Type B pancreatic cell (in vitro differentiated cells): ENCODE data around the gene EPS15. TPM values are rescaled to one million over a fixed set of nuclear protein-coding genes. Genes with fewer than 3 reads are reported as not detected.
"Not testable (repeated sequence)": the region's sequence is repeated elsewhere in the genome, so short reads cannot be mapped to it uniquely, and the experiment has no call there.

Source experiments
- DNase-seq: peaks from one replicate; pipeline ENCODE4 v3.0.0; 2021; ENCODE audit warnings: mixed read lengths; ENCODE audit not compliant: unreplicated experiment; ENCODE audit errors: extremely low spot score
- H3K27ac Mint-ChIP-seq: 2 replicates; pipeline ENCODE4 v1.8.0; 2021; ENCODE audit warnings: mild to moderate bottlenecking, mixed read lengths
- H3K27me3 Mint-ChIP-seq: 2 replicates; pipeline ENCODE4 v1.8.0; 2021; ENCODE audit warnings: mixed read lengths
- H3K36me3 Mint-ChIP-seq: 2 replicates; pipeline ENCODE4 v1.8.0; 2021; ENCODE audit warnings: mixed read lengths
- H3K4me1 Mint-ChIP-seq: one replicate; pipeline ENCODE4 v1.8.0; 2021; ENCODE audit warnings: mixed read lengths; ENCODE audit not compliant: unreplicated experiment
- H3K4me3 Mint-ChIP-seq: 2 replicates; pipeline ENCODE4 v1.8.0; 2021; ENCODE audit warnings: mild to moderate bottlenecking, mixed read lengths
- H3K9me3 Mint-ChIP-seq: 2 replicates; pipeline ENCODE4 v1.8.0; 2021; ENCODE audit warnings: mixed read lengths
- total RNA-seq: library from RNA; stranded (reverse); gene quantifications from 2 replicates; pipeline ENCODE4 v1.2.1, GENCODE V29; 2021; ENCODE audit warnings: low replicate concordance
- TF ChIP-seq, protein P1 (sequence below): fragments of 200-600 bp; sonication (generic); conservative IDR thresholded peaks from 2 replicates; pipeline ENCODE4 v1.5.0; 2021; ENCODE audit warnings: antibody characterized with exemption, mild to moderate bottlenecking

The EPS15 gene
- total RNA-seq, 1 donor from 2014 or later: 49.4 TPM

DNA sequence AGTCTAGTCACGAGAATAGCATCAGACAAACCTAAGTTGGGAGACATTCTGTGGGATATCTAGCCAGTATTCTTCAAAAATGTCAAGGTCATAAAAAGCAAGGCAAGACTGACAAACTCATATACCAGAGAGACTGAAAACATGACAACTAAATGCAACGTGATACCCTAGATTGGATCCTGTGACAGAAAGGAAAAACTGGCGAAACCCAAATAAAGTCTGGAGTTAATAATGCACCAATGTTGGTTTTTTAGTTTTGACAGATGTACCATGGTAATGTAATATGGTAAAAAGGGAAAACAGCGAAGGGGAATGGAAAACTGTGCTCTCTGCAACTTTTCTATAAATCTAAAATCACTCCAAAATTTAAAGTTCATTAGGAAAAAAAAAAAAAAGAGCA lies 64.5 kb downstream of the EPS15 start:
- Mint-ChIP-seq H3K4me3 (no peak overlapping the region), H3K27ac (no peak overlapping the region), H3K36me3 (peaks cover 15% of the 10 kb centered on the region), H3K4me1 (no peaks in the 10 kb centered on the region), H3K27me3 (no peaks in the 10 kb centered on the region), H3K9me3 (no peaks in the 10 kb centered on the region)
- TF ChIP-seq, protein P1, sequence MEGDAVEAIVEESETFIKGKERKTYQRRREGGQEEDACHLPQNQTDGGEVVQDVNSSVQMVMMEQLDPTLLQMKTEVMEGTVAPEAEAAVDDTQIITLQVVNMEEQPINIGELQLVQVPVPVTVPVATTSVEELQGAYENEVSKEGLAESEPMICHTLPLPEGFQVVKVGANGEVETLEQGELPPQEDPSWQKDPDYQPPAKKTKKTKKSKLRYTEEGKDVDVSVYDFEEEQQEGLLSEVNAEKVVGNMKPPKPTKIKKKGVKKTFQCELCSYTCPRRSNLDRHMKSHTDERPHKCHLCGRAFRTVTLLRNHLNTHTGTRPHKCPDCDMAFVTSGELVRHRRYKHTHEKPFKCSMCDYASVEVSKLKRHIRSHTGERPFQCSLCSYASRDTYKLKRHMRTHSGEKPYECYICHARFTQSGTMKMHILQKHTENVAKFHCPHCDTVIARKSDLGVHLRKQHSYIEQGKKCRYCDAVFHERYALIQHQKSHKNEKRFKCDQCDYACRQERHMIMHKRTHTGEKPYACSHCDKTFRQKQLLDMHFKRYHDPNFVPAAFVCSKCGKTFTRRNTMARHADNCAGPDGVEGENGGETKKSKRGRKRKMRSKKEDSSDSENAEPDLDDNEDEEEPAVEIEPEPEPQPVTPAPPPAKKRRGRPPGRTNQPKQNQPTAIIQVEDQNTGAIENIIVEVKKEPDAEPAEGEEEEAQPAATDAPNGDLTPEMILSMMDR: no peak
- DNase-seq: no peak

DNA sequence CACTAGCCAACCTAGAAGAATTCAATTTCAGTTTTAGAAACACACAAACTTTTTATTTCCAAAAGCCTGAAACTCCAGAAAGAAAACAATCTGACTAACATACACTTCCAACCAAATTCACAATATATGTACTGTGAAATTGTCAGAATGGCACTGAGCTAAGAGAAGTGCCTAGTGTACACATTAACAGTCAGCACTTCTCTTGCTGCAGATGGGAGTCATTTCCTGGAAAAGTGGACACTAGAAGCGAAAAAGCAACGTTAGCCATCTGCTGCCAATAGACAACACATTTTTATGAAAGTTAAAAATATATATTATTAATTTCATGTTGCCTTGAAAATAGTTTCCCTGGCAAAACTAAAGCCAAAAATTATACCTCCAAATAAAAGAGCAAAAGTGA lies 66.1 kb downstream of the EPS15 start:
- no peaks in the 10 kb centered on the region for H3K4me1 Mint-ChIP-seq
- H3K4me3 Mint-ChIP-seq: no peak overlapping the region
- peaks cover 19% of the 10 kb centered on the region for H3K36me3 Mint-ChIP-seq
- no peak for DNase-seq
- no peaks in the 10 kb centered on the region for H3K27me3 Mint-ChIP-seq
- no peaks in the 10 kb centered on the region for H3K9me3 Mint-ChIP-seq
- TF ChIP-seq, protein P1: no peak
- no peak overlapping the region for H3K27ac Mint-ChIP-seq

DNA sequence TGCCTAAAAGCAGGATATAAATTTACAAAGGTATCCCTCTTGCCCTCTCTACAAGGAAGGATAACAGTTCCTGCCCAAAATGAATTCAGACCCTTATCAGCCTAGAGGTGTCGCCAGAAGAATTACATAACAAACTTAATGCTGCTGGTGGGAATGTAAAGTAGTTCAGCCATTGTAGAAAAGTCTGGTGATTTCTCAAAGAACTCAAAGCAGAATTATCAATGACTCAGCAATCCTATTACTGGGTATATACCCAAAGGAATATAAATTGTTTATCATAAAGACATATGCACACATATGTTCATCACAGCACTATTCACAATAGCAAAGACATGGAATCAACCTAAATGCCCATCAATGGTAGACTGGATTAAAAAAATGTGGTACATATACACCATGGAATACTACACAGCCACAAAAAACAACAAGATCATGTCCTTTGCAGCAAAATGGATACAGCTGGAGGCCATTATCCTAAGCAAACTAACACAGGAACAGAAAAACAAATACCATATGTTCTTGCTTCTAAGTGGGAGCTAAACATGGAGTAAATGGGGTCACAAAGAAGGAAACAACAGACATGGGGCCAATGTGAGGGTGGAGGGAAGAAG lies 70.1 kb downstream of the EPS15 start:
- not testable (repeated sequence) for H3K4me3 Mint-ChIP-seq, DNase-seq, H3K27me3 Mint-ChIP-seq, H3K9me3 Mint-ChIP-seq, H3K4me1 Mint-ChIP-seq, H3K27ac Mint-ChIP-seq
- H3K36me3 Mint-ChIP-seq: peaks cover 15% of the 10 kb centered on the region

DNA sequence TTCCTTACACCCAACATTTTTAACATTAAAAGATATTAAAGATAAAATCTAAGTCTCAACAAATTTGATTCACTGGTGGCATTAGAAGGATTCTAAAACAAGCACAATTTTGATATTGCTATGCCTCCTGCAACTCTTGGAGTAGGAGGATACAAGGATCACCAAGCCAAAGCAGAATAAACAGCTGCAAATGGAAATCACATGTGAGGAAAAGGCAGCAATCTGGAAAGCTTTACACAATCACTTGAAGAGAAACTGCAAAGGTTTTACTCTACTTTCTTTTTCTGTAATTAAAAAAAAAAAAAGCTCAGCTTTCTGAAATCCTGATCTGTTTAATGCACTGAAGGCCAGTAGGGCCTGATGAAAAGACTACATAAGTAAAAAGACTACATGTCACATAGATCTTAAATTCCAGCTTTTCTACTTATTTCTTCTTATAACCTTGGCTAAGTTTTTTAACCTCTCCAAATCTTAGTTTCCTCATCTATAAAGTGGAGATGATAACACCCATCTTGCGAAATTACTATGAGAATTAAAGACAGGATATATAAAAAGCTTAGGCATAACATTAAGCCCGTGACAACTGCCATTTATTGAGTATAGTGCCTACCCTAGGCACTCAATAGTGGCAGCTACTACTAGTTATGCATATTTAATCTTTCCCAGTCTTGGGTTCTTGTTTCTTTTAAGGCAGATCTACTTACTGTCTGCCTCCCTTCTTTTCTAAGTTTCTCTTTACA lies 73.5 kb downstream of the EPS15 start:
- no peaks in the 10 kb centered on the region for H3K9me3 Mint-ChIP-seq
- TF ChIP-seq, protein P1: no peak
- no peak for DNase-seq
- H3K27ac Mint-ChIP-seq: no peak overlapping the region
- peaks cover 11% of the 10 kb centered on the region for H3K36me3 Mint-ChIP-seq
- no peaks in the 10 kb centered on the region for H3K27me3 Mint-ChIP-seq
- no peak overlapping the region for H3K4me3 Mint-ChIP-seq
- peaks cover 3% of the 10 kb centered on the region for H3K4me1 Mint-ChIP-seq

DNA sequence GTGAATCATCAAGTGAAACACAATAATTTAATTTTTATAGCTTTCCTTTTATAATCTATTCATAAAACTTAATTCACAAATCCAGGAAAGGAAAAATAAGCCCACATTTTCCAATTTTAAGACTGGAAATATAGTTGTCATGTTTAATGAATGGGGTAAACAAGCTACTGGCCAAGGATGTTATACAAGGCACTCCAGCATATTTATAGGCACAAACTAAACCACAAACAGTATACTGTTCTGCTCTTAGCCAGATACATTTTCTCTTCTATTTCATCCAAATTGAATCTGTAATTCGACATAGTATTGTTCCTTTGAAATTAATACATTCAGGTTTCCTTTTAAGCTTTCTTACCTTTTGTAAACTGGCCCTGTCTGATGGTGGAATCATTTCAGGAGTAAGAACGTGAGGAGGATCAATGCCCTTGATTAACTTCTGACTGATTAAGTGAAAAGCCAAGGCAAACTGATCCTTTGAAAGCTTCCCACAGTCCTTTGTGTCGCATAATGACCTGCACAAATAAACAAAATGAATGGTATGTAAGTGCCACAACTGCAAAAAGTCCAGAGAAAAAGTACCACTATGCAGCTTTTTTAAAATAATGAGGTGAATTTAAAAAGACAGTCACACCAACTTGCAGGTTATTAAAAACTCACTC lies 74.4 kb downstream of the EPS15 start:
- DNase-seq: no peak
- peaks cover 3% of the 10 kb centered on the region for H3K4me1 Mint-ChIP-seq
- peaks cover 11% of the 10 kb centered on the region for H3K36me3 Mint-ChIP-seq
- H3K9me3 Mint-ChIP-seq: no peaks in the 10 kb centered on the region
- H3K27ac Mint-ChIP-seq: no peak overlapping the region
- TF ChIP-seq, protein P1: no peak
- H3K27me3 Mint-ChIP-seq: no peaks in the 10 kb centered on the region
- H3K4me3 Mint-ChIP-seq: no peak overlapping the region

DNA sequence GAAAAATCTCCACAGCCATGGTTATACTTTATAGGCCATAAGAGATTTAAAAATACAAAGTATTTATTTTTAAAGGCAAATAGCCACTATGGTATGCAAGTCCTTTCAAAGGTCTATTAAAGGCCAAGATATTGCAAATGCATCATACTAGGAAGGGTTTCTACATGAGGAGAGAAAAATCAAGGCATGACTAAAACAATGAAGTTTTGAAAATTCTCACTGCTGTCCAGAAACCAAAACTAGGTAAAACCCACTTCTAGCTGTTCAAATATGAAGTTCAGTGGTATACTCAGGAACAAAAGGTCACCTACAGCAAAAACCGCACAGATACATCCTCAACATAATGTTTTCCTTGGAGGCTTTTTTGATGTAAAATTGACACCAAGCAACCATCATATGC lies 75.0 kb downstream of the EPS15 start:
- no peak overlapping the region for H3K27ac Mint-ChIP-seq
- peaks cover 7% of the 10 kb centered on the region for H3K36me3 Mint-ChIP-seq

More for the DNA sequence above, 75.0 kb downstream of the EPS15 start:
- H3K4me3 Mint-ChIP-seq: no peak overlapping the region
- TF ChIP-seq, protein P1: no peak
- DNase-seq: no peak
- no peaks in the 10 kb centered on the region for H3K27me3 Mint-ChIP-seq
- peaks cover 3% of the 10 kb centered on the region for H3K4me1 Mint-ChIP-seq
- no peaks in the 10 kb centered on the region for H3K9me3 Mint-ChIP-seq
